ENCODE results near the gene VSTM2A. TPM values are rescaled to one million over a fixed set of nuclear protein-coding genes. Genes with fewer than 3 reads are reported as not detected.

Gene VSTM2A
- total RNA-seq, 1 experiment from 2014 or later = not detected

GRCh38 chr7:54559401-54559800 lies 17.2 kb downstream of the VSTM2A start:
- H3K79me2 ChIP-seq (ENCODE audit: low read depth) = no peaks in the 10 kb centered on the region
- H3F3A ChIP-seq (ENCODE audit: insufficient read depth, low read depth) = peaks cover 20% of the 10 kb centered on the region
- TF ChIP-seq EZH2 (IDR thresholded peaks at IDR 0.05; ENCODE audit: low read depth) (no peak), CTCF (conservative IDR thresholded peaks at IDR 0.05) (no peak)
- H3K4me2 ChIP-seq = peak overlapping the region; percentile 49
- H3K4me1 ChIP-seq (replicated peaks; ENCODE audit: insufficient read depth) = peaks cover 46% of the 10 kb centered on the region
- no peaks in the 10 kb centered on the region for H3K9me2 ChIP-seq (ENCODE audit: insufficient read depth)
- ChIA-PET CTCF (no interaction called here), POLR2A (ENCODE audit: unreplicated experiment) (no interaction called here)
- 0 out of 2 replicates have a peak overlapping the region, but pooled peaks have one; percentile 0 for H2AFZ ChIP-seq
- H3K27me3 ChIP-seq (ENCODE audit: insufficient read depth, low read depth) = no peaks in the 10 kb centered on the region
- H3K9me3 ChIP-seq (ENCODE audit: insufficient read depth, low read depth) = no peaks in the 10 kb centered on the region
- peak overlapping the region; percentile 67 for H3K27ac ChIP-seq
- BruUV-seq (replicated peaks) = no TSS peak
- intact Hi-C loops (cut with micrococcal nuclease; ENCODE audit: unreplicated experiment) = no loop called here
- H3K36me3 ChIP-seq (ENCODE audit: low read depth) = no peaks in the 10 kb centered on the region
- no peaks in the 10 kb centered on the region for H4K20me1 ChIP-seq (ENCODE audit: insufficient read depth)
- DNase-seq = peak in 1 of 2 experiments; percentile 61
- H3K4me3 ChIP-seq = 0 out of 2 replicates have a peak overlapping the region, but pooled peaks have one; percentile 9

- POLR2A ChIA-PET (ENCODE audit: unreplicated experiment) = no interaction called here
- peak overlapping the region; percentile 49 for H3K4me2 ChIP-seq
These were observed 18.0 kb downstream of the VSTM2A start for GRCh38 chr7:54560198-54560597.

GRCh38 chr7:54560723-54561122 lies 18.5 kb downstream of the VSTM2A start:
- Histone ChIP-seq H3K27me3 (ENCODE audit: insufficient read depth, low read depth) (no peaks in the 10 kb centered on the region), H2AFZ (0 out of 2 replicates have a peak overlapping the region, but pooled peaks have one; percentile 1), H3K4me2 (peak overlapping the region; percentile 49), H3K36me3 (ENCODE audit: low read depth) (no peaks in the 10 kb centered on the region), H3K9me2 (ENCODE audit: insufficient read depth) (no peaks in the 10 kb centered on the region), H3K4me3 (peak overlapping the region; percentile 9; the same call in 1 of the 2 replicates), H3K79me2 (ENCODE audit: low read depth) (no peaks in the 10 kb centered on the region), H4K20me1 (ENCODE audit: insufficient read depth) (no peaks in the 10 kb centered on the region), H3F3A (ENCODE audit: insufficient read depth, low read depth) (peaks cover 20% of the 10 kb centered on the region), H3K27ac (peak overlapping the region; percentile 67), H3K4me1 (replicated peaks; ENCODE audit: insufficient read depth) (peaks cover 46% of the 10 kb centered on the region), H3K9me3 (ENCODE audit: insufficient read depth, low read depth) (no peaks in the 10 kb centered on the region)
- intact Hi-C loops (cut with micrococcal nuclease; ENCODE audit: unreplicated experiment) = no loop called here
- ChIA-PET POLR2A (ENCODE audit: unreplicated experiment) (interaction anchor here (0.6 kb wide), 1 partner anchor 9 kb away, joined by 6 read pairs; no protein-coding TSS in a partner anchor), CTCF (no interaction called here)
- TF ChIP-seq CTCF (conservative IDR thresholded peaks at IDR 0.05) = no peak
- no peak for TF ChIP-seq EZH2 (IDR thresholded peaks at IDR 0.05; ENCODE audit: low read depth)
- no TSS peak for BruUV-seq (replicated peaks)
- DNase-seq = peak in 1 of 2 experiments; percentile 78

More at GRCh38 chr7:54560198-54560597, 18.0 kb downstream of the VSTM2A start:
- no peaks in the 10 kb centered on the region for H3K79me2 ChIP-seq (ENCODE audit: low read depth)
- no peaks in the 10 kb centered on the region for H3K9me2 ChIP-seq (ENCODE audit: insufficient read depth)
- no peaks in the 10 kb centered on the region for H4K20me1 ChIP-seq (ENCODE audit: insufficient read depth)
- peaks cover 46% of the 10 kb centered on the region for H3K4me1 ChIP-seq (replicated peaks; ENCODE audit: insufficient read depth)
- H2AFZ ChIP-seq = no peak overlapping the region; the same call in 1 of the 2 replicates
- no peaks in the 10 kb centered on the region for H3K36me3 ChIP-seq (ENCODE audit: low read depth)
- TF ChIP-seq EZH2 (IDR thresholded peaks at IDR 0.05; ENCODE audit: low read depth) = no peak
- no peak for TF ChIP-seq CTCF (conservative IDR thresholded peaks at IDR 0.05)
- peak overlapping the region; percentile 9; the same call in 1 of the 2 replicates for H3K4me3 ChIP-seq
- peak overlapping the region; percentile 67 for H3K27ac ChIP-seq
- BruUV-seq (replicated peaks) = no TSS peak
- intact Hi-C loops (cut with micrococcal nuclease; ENCODE audit: unreplicated experiment) = no loop called here
- H3K27me3 ChIP-seq (ENCODE audit: insufficient read depth, low read depth) = no peaks in the 10 kb centered on the region
- CTCF ChIA-PET = no interaction called here
- DNase-seq = peak in 1 of 2 experiments; percentile 91
- no peaks in the 10 kb centered on the region for H3K9me3 ChIP-seq (ENCODE audit: insufficient read depth, low read depth)
- peaks cover 20% of the 10 kb centered on the region for H3F3A ChIP-seq (ENCODE audit: insufficient read depth, low read depth)

All from PC-9 (cell line).